HL-60 (cell line): ENCODE data around the gene MS4A10.

Experiments used
- GABPA ChIP-seq: IDR thresholded peaks from 2 replicates; pipeline ENCODE4 v1.6.1; 2012; ENCODE audit warnings: low read depth
- POLR2AphosphoS5 ChIP-seq: IDR thresholded peaks from 2 replicates; pipeline ENCODE4 v1.6.1; 2012; ENCODE audit warnings: low read depth
- TF ChIP-seq, protein P1 (sequence below): IDR thresholded peaks from one replicate; pipeline ENCODE4 v1.5.1; 2011; ENCODE audit warnings: low read length, control low read depth, inconsistent platforms; ENCODE audit not compliant: insufficient read depth
- TF ChIP-seq, protein P2 (sequence below): IDR thresholded peaks from 2 replicates; pipeline ENCODE4 v1.6.1; 2012; ENCODE audit warnings: low read depth; ENCODE audit not compliant: insufficient replicate concordance

DNA sequence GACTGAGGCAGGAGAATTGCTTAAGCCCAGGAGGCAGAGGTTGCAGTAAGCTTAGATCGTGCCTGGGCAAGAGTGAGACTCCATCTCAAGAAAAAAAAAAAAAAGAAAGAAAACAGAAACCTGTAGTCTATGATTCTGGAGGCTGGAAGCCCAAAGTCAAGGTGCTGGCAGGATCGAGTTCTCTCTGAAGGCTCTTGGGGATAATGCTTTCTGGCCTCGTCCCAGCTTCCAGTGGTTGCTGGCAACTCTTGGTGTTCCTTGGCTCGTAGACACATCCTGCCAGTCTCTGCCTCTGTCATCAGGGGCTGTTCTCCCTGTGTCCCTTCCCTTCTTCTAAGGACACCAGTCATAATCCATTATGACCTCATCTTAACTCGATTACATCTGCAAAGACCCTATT lies 40.0 kb downstream of the MS4A10 start:
- TF ChIP-seq, protein P1, sequence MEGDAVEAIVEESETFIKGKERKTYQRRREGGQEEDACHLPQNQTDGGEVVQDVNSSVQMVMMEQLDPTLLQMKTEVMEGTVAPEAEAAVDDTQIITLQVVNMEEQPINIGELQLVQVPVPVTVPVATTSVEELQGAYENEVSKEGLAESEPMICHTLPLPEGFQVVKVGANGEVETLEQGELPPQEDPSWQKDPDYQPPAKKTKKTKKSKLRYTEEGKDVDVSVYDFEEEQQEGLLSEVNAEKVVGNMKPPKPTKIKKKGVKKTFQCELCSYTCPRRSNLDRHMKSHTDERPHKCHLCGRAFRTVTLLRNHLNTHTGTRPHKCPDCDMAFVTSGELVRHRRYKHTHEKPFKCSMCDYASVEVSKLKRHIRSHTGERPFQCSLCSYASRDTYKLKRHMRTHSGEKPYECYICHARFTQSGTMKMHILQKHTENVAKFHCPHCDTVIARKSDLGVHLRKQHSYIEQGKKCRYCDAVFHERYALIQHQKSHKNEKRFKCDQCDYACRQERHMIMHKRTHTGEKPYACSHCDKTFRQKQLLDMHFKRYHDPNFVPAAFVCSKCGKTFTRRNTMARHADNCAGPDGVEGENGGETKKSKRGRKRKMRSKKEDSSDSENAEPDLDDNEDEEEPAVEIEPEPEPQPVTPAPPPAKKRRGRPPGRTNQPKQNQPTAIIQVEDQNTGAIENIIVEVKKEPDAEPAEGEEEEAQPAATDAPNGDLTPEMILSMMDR, result no peak
- TF ChIP-seq POLR2AphosphoS5 (no peak), GABPA (no peak)
- TF ChIP-seq, protein P2, sequence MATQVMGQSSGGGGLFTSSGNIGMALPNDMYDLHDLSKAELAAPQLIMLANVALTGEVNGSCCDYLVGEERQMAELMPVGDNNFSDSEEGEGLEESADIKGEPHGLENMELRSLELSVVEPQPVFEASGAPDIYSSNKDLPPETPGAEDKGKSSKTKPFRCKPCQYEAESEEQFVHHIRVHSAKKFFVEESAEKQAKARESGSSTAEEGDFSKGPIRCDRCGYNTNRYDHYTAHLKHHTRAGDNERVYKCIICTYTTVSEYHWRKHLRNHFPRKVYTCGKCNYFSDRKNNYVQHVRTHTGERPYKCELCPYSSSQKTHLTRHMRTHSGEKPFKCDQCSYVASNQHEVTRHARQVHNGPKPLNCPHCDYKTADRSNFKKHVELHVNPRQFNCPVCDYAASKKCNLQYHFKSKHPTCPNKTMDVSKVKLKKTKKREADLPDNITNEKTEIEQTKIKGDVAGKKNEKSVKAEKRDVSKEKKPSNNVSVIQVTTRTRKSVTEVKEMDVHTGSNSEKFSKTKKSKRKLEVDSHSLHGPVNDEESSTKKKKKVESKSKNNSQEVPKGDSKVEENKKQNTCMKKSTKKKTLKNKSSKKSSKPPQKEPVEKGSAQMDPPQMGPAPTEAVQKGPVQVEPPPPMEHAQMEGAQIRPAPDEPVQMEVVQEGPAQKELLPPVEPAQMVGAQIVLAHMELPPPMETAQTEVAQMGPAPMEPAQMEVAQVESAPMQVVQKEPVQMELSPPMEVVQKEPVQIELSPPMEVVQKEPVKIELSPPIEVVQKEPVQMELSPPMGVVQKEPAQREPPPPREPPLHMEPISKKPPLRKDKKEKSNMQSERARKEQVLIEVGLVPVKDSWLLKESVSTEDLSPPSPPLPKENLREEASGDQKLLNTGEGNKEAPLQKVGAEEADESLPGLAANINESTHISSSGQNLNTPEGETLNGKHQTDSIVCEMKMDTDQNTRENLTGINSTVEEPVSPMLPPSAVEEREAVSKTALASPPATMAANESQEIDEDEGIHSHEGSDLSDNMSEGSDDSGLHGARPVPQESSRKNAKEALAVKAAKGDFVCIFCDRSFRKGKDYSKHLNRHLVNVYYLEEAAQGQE, result no peak
